GM20000 (cell line): ENCODE measurements around the gene CAPS2.

Experiments
- DNase-seq: peaks from one replicate; pipeline ENCODE4 v3.0.0; 2012; ENCODE audit warnings: low spot score
- TF ChIP-seq, protein P1 (sequence below): IDR thresholded peaks from 2 replicates; pipeline ENCODE4 v1.5.1; 2012; ENCODE audit warnings: mild to moderate bottlenecking, control low read depth; ENCODE audit errors: extremely low read depth, missing control alignments

CAPS2 gene

DNA sequence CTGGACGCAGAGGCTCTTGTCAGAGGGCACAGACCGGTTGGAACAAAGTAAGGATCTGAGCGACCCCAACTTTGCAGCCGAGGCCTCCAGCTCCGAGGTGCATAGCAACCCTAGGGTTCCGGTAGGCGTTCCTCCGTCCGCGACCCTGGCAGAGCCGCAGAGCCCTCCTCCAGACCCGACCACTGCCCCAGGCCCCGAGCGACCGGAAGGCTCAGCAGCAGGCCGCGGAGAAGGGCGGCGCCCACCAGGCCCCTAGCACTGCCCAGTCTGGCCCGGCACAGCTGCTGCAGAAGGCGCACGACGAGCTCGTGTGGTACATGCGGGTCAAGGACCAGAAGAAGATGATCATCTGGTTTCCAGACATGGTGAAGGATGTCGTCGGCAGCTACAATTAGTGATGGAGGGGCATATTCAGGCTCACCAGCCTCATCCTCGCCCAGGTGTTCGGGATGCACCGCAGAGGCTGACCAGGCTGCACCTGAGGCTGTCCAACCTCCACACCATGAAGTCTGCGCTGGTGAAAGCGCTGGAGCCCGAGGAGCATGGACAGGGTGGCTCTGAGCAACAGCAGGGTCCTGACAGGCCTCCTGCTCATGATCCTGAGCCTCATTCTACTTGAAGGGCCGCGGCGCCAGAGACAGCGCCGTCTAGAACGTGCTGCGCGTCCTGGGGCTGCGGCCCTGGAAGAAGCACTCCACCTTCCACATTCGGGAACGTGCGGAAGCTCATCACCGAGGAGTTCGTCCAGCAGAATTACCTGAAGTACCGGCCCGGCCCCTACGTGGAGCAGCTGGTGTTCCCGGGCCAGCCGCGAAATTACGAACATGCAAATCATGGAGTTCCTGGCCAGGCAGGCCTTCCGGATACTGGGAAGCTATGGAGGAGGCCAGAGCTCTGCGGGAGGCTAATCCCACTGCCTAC lies 24.5 kb downstream of the CAPS2 start:
- TF ChIP-seq, protein P1, sequence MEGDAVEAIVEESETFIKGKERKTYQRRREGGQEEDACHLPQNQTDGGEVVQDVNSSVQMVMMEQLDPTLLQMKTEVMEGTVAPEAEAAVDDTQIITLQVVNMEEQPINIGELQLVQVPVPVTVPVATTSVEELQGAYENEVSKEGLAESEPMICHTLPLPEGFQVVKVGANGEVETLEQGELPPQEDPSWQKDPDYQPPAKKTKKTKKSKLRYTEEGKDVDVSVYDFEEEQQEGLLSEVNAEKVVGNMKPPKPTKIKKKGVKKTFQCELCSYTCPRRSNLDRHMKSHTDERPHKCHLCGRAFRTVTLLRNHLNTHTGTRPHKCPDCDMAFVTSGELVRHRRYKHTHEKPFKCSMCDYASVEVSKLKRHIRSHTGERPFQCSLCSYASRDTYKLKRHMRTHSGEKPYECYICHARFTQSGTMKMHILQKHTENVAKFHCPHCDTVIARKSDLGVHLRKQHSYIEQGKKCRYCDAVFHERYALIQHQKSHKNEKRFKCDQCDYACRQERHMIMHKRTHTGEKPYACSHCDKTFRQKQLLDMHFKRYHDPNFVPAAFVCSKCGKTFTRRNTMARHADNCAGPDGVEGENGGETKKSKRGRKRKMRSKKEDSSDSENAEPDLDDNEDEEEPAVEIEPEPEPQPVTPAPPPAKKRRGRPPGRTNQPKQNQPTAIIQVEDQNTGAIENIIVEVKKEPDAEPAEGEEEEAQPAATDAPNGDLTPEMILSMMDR, result no peak
- no peak for DNase-seq

- DNase-seq, result no peak
- TF ChIP-seq, protein P1, result no peak
Measured at GRCh38 chr12:75302781-75303180, 27.3 kb downstream of the CAPS2 start.

DNA sequence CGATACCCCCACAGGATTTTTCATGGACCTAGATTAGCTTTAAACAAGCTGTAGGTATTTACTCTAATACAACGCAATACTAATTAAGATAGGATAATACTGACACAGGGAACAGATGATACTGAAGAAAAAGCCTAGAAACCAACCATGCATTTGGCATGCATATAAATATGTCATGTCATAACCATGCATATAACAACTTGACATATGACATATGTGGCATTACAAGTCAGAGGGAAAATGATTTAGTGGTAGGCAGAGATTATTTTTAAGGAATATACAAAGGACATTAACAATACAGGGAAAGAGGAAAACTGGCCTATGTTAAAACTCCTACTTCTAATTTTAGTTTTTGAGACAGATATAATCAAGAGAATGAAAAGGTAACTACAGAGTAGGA lies 27.9 kb downstream of the CAPS2 start:
- DNase-seq, result no peak
- TF ChIP-seq, protein P1, result no peak

DNA sequence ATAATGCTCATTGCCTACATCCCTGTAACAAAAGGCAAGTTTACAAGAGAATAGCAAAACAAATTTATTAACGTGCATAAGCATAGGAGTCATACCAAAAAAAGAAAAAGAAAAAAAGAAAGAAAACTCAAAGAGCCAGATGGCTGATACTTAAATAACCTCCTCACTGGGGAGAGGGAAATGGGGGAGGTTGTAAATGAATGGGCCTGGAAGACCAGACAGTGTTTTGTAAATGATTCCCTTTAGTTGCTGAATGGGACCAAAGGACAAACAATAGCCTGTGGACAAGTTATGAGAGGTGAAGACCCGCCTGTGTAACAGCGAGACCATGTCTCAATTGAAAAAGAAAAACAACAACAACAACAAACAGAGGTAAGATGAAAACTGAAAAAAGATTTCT lies 35.3 kb downstream of the CAPS2 start:
- DNase-seq, result no peak
- TF ChIP-seq, protein P1, result no peak

GRCh38 chr12:75294336-75294735 lies 35.8 kb downstream of the CAPS2 start:
- no peak for DNase-seq
- TF ChIP-seq, protein P1, result no peak

DNA sequence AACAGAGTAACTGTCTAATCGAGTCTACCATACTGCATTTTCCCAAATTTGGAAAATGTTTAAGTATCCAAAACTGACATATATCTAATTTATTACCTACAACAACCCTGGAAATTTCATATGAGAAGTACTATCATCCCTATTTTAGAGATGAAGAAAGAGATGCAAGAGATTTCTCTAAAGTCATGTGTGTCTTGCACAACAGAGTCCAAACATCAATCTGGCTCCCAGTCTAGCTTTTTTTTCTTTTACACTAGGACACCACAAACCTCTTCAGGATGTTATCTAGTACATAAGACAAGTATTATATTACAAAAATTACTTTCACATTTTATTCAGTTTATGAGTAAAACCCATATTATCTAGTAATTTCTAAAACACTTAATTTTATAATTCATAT lies 39.1 kb downstream of the CAPS2 start:
- TF ChIP-seq, protein P1, result no peak
- no peak for DNase-seq

- no peak for DNase-seq
Measured at GRCh38 chr12:75289753-75290152, 40.4 kb downstream of the CAPS2 start.

More at GRCh38 chr12:75289753-75290152, 40.4 kb downstream of the CAPS2 start:
- TF ChIP-seq, protein P1, result no peak
